Breast epithelium (tissue), 3 donors: ENCODE measurements around the gene ANAPC4.

Source experiments
- CTCF ChIP-seq, 3 donors: fragments of 450-650 bp; IDR thresholded peaks; one replicate each; pipeline ENCODE4 v1.5.1; 2016 to 2017; ENCODE audit warnings: antibody characterized with exemption in 3 of 3, mild to moderate bottlenecking in 3 of 3, moderate library complexity in 3 of 3
- POLR2A ChIP-seq: fragments of 450-650 bp; IDR thresholded peaks from one replicate; pipeline ENCODE4 v1.6.1; 2016; ENCODE audit warnings: antibody characterized with exemption, mild to moderate bottlenecking, moderate library complexity

- TF ChIP-seq CTCF (IDR thresholded peaks at IDR 0.05), result no peak
- TF ChIP-seq POLR2A, result no peak
Measured at GRCh38 chr4:25405453-25405852, 28.4 kb downstream of the ANAPC4 start.
